ENCODE measurements around the gene UST.

DNA sequence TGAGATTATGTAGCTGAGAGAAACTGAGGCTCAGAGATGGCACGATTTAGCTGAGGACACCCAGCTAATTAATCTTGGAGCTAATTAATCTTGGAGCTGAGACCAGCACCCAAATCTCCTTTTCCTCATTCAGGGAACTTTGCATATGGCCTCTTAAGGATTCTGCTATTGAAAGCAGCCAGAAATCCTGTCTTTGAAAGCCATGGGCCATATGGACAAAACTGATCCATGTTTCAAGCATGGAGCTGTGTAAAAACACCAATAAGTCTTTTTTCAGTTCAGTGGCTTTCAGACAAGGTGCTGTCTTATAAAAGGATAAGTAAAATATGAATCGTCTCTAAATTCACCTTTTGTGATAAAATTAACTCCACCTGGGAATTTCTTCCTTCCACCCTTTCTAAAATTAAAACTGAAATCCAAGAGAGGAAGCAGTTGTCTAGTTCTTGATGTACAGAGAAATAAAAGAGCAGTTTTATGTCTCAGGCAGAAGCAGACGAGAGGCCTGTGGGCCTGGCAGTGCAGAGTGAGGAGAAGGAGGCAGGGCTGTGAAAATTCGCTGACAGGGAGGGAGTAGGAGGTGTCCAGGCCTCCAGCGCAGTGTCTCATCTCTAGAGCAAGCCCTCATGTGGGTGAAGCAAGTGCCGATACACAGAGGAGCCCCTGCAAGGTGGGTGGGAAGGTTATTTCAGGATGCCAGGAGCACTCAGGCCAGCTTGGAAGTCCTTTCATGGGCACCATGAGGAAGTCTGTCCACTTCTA is 266.9 kb downstream of the UST start:
- TF ChIP-seq, protein P1, sequence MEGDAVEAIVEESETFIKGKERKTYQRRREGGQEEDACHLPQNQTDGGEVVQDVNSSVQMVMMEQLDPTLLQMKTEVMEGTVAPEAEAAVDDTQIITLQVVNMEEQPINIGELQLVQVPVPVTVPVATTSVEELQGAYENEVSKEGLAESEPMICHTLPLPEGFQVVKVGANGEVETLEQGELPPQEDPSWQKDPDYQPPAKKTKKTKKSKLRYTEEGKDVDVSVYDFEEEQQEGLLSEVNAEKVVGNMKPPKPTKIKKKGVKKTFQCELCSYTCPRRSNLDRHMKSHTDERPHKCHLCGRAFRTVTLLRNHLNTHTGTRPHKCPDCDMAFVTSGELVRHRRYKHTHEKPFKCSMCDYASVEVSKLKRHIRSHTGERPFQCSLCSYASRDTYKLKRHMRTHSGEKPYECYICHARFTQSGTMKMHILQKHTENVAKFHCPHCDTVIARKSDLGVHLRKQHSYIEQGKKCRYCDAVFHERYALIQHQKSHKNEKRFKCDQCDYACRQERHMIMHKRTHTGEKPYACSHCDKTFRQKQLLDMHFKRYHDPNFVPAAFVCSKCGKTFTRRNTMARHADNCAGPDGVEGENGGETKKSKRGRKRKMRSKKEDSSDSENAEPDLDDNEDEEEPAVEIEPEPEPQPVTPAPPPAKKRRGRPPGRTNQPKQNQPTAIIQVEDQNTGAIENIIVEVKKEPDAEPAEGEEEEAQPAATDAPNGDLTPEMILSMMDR (IDR thresholded peaks at IDR 0.05) = no peak
- no peak for TF ChIP-seq POLR2A (IDR thresholded peaks at IDR 0.05)

All from esophagus squamous epithelium (tissue), 4 donors.